HepG2 (cell line): ENCODE results near the gene PHLDB1. TPM values are rescaled to one million over a fixed set of nuclear protein-coding genes. Genes with fewer than 3 reads are reported as not detected.

Source experiments
- CHD2 ChIP-seq: IDR thresholded peaks from 2 replicates; pipeline ENCODE4 v1.6.1; 2011; ENCODE audit warnings: low read depth, low read length, improper control_type of control experiment
- FLYWCH1 ChIP-seq: sonication (generic); formaldehyde crosslinking; IDR thresholded peaks from 2 replicates; pipeline ENCODE4 v1.8.1; 2023; ENCODE audit warnings: mild to moderate bottlenecking, missing genetic modification reagents
- FOXC1 ChIP-seq: sonication (generic); formaldehyde crosslinking; IDR thresholded peaks from 2 replicates; pipeline ENCODE4 v1.8.0; 2022; ENCODE audit warnings: mild to moderate bottlenecking, missing genetic modification reagents, borderline replicate concordance
- NR2F1 ChIP-seq, 2 experiments: fragments of 450-650 bp in 1 of 2; formaldehyde crosslinking in 1 of 2; IDR thresholded peaks; 2 replicates each; pipeline versions ENCODE4 v1.5.0 to v1.6.1; 2016 to 2020; ENCODE audit warnings: mild to moderate bottlenecking in 1 of 2, missing compliant biosample characterization in 1 of 2, missing genetic modification reagents in 1 of 2, moderate library complexity in 1 of 2
- RXRA ChIP-seq: sonication (generic); formaldehyde crosslinking; IDR thresholded peaks from 2 replicates; pipeline ENCODE4 v1.5.1; 2020; ENCODE audit warnings: missing genetic modification reagents
- SMAD1 ChIP-seq: sonication (generic); formaldehyde crosslinking; IDR thresholded peaks from 2 replicates; pipeline ENCODE4 v1.4.0; 2020; ENCODE audit warnings: missing genetic modification reagents, low read depth, mild to moderate bottlenecking, borderline replicate concordance
- SRF ChIP-seq: IDR thresholded peaks from 2 replicates; pipeline ENCODE4 v1.6.1; 2011; ENCODE audit warnings: mild to moderate bottlenecking, low read depth, low read length, moderate library complexity
- STAT5B ChIP-seq: sonication (generic); formaldehyde crosslinking; IDR thresholded peaks from 2 replicates; pipeline ENCODE4 v1.4.0; 2020; ENCODE audit warnings: missing genetic modification reagents
- ZEB1 ChIP-seq: IDR thresholded peaks from 2 replicates; pipeline ENCODE4 v1.6.1; 2012; ENCODE audit warnings: mild to moderate bottlenecking, low read depth, inconsistent platforms; ENCODE audit not compliant: insufficient replicate concordance
- ZNF124 ChIP-seq: sonication (generic); formaldehyde crosslinking; IDR thresholded peaks from 2 replicates; pipeline ENCODE4 v1.4.0; 2020; ENCODE audit warnings: missing genetic modification reagents
- ZNF276 ChIP-seq: sonication (generic); formaldehyde crosslinking; IDR thresholded peaks from 2 replicates; pipeline ENCODE4 v1.4.0; 2020; ENCODE audit warnings: mild to moderate bottlenecking, low read depth, missing genetic modification reagents
- ZNF337 ChIP-seq: sonication (generic); formaldehyde crosslinking; IDR thresholded peaks from 2 replicates; pipeline ENCODE4 v1.5.1; 2020; ENCODE audit warnings: missing genetic modification reagents, low read depth, mild to moderate bottlenecking, borderline replicate concordance
- ZNF7 ChIP-seq: IDR thresholded peaks from 2 replicates; pipeline ENCODE4 v1.6.1; 2016; ENCODE audit warnings: missing biosample characterization, missing genetic modification reagents
- ZNF766 ChIP-seq: sonication (generic); formaldehyde crosslinking; IDR thresholded peaks from 2 replicates; pipeline ENCODE4 v1.5.0; 2020; ENCODE audit warnings: missing genetic modification reagents, borderline replicate concordance
- ZNF878 ChIP-seq: sonication (generic); formaldehyde crosslinking; IDR thresholded peaks from 2 replicates; pipeline ENCODE4 v1.8.1; 2023; ENCODE audit warnings: mild to moderate bottlenecking, missing genetic modification reagents, moderate library complexity
- polyA plus RNA-seq, 8 experiments: library from polyadenylated mRNA; depleted of rRNA in 3 of 8; stranded (reverse) in 7 of 8; unstranded in 1 of 8; fragments of >200 nt; fragmentation: Illumina TruSeq in 4 of 8; extraction: Trizol in 4 of 8; gene quantifications; 2 replicates each; pipeline versions ENCODE4 v1.2.1 to v1.2.3, GENCODE V29; 2011 to 2016; ENCODE audit warnings: low read depth in 4 of 8, missing spikeins in 1 of 8, mixed read lengths in 1 of 8; ENCODE audit not compliant: insufficient read depth in 1 of 8
- total RNA-seq, 5 experiments: library from RNA; depleted of rRNA; stranded (reverse); fragments of >200 nt; fragmentation: Illumina TruSeq; extraction: Trizol; gene quantifications; 2 replicates each; pipeline ENCODE4 v1.2.3, GENCODE V29; 2016; ENCODE audit warnings: low read depth in 1 of 5
- TF ChIP-seq, protein P1 (sequence below): sonication (generic); formaldehyde crosslinking; IDR thresholded peaks from 2 replicates; pipeline ENCODE4 v1.4.0; 2020; ENCODE audit warnings: missing genetic modification reagents, borderline replicate concordance
- TF ChIP-seq, protein P2 (sequence below): sonication (generic); formaldehyde crosslinking; IDR thresholded peaks from 2 replicates; pipeline ENCODE4 v1.4.0; 2020; ENCODE audit warnings: low read depth, mild to moderate bottlenecking, missing genetic modification reagents
- TF ChIP-seq, protein P3 (sequence below): sonication (generic); formaldehyde crosslinking; IDR thresholded peaks from 2 replicates; pipeline ENCODE4 v1.4.0; 2020; ENCODE audit warnings: missing genetic modification reagents
- TF ChIP-seq, protein P4 (sequence below): sonication (generic); formaldehyde crosslinking; IDR thresholded peaks from 2 replicates; pipeline ENCODE4 v1.4.0; 2020; ENCODE audit warnings: mild to moderate bottlenecking, missing genetic modification reagents

The PHLDB1 gene
- total and polyA plus RNA-seq, 2 of the 13 experiments (the other 11 are each of a cell fraction or from before 2014, with no cell fraction given) = 13.8 to 14.2 TPM

DNA sequence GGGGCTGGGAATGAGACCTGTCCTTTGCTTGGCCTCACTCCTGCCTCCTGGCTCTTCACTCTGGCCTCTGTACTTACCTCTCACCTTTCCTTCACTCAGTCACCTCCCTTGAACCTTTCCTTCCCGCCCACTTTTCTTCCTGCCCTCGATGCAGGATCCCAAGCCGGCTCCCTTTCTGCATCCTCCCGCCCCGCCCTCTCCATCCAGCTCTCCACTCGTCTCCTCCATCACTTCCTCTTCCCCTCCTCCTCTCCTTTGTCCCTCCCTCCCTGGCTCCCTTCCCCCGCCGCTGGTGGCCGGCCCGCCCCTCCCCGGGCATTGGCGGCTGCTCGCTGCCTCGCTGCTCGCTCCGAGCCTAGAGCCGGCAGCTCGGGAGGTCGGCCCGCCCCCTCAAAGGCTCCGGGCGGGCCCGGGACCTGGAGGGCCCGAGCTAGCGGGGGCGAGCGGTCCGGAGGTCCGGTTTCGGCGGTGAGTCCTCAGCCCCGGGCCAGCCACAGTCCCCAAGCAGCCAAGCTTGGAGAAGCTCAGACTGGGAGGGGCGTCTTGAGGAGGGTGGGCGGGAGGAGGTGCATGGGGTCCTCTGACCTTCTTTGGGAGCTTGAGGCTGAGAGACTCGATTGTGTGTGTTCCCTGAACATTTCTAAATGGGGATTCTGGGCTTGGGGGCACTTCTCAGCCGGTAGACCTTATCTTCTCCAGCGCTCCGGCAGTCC is 13.8 kb downstream of the PHLDB1 start (continued):
- TF ChIP-seq, protein P1, sequence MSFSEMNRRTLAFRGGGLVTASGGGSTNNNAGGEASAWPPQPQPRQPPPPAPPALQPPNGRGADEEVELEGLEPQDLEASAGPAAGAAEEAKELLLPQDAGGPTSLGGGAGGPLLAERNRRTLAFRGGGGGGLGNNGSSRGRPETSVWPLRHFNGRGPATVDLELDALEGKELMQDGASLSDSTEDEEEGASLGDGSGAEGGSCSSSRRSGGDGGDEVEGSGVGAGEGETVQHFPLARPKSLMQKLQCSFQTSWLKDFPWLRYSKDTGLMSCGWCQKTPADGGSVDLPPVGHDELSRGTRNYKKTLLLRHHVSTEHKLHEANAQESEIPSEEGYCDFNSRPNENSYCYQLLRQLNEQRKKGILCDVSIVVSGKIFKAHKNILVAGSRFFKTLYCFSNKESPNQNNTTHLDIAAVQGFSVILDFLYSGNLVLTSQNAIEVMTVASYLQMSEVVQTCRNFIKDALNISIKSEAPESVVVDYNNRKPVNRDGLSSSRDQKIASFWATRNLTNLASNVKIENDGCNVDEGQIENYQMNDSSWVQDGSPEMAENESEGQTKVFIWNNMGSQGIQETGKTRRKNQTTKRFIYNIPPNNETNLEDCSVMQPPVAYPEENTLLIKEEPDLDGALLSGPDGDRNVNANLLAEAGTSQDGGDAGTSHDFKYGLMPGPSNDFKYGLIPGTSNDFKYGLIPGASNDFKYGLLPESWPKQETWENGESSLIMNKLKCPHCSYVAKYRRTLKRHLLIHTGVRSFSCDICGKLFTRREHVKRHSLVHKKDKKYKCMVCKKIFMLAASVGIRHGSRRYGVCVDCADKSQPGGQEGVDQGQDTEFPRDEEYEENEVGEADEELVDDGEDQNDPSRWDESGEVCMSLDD (CRISPR knock-in tag) = no peak
- TF ChIP-seq, protein P2, sequence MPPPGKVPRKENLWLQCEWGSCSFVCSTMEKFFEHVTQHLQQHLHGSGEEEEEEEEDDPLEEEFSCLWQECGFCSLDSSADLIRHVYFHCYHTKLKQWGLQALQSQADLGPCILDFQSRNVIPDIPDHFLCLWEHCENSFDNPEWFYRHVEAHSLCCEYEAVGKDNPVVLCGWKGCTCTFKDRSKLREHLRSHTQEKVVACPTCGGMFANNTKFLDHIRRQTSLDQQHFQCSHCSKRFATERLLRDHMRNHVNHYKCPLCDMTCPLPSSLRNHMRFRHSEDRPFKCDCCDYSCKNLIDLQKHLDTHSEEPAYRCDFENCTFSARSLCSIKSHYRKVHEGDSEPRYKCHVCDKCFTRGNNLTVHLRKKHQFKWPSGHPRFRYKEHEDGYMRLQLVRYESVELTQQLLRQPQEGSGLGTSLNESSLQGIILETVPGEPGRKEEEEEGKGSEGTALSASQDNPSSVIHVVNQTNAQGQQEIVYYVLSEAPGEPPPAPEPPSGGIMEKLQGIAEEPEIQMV (CRISPR knock-in tag) = 0 out of 2 replicates have a peak, but pooled peaks have one; percentile 14
- TF ChIP-seq, protein P3, sequence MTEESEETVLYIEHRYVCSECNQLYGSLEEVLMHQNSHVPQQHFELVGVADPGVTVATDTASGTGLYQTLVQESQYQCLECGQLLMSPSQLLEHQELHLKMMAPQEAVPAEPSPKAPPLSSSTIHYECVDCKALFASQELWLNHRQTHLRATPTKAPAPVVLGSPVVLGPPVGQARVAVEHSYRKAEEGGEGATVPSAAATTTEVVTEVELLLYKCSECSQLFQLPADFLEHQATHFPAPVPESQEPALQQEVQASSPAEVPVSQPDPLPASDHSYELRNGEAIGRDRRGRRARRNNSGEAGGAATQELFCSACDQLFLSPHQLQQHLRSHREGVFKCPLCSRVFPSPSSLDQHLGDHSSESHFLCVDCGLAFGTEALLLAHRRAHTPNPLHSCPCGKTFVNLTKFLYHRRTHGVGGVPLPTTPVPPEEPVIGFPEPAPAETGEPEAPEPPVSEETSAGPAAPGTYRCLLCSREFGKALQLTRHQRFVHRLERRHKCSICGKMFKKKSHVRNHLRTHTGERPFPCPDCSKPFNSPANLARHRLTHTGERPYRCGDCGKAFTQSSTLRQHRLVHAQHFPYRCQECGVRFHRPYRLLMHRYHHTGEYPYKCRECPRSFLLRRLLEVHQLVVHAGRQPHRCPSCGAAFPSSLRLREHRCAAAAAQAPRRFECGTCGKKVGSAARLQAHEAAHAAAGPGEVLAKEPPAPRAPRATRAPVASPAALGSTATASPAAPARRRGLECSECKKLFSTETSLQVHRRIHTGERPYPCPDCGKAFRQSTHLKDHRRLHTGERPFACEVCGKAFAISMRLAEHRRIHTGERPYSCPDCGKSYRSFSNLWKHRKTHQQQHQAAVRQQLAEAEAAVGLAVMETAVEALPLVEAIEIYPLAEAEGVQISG (CRISPR knock-in tag) = no peak; the same call in 1 of the 2 replicates
- TF ChIP-seq, protein P4, sequence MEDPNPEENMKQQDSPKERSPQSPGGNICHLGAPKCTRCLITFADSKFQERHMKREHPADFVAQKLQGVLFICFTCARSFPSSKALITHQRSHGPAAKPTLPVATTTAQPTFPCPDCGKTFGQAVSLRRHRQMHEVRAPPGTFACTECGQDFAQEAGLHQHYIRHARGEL (CRISPR knock-in tag) = no peak
- TF ChIP-seq SMAD1 (no peak), NR2F1 (CRISPR knock-in tag; IDR thresholded peaks at IDR 0.05) (0 out of 4 replicates have a peak, but pooled peaks of 1 of the 2 experiments have one; percentile 7), ZEB1 (peak; percentile 29), RXRA (CRISPR knock-in tag) (peak; percentile 32; the same call in 1 of the 2 replicates), ZNF337 (CRISPR knock-in tag) (no peak), ZNF766 (CRISPR knock-in tag) (no peak; the same call in 1 of the 2 replicates), CHD2 (no peak), ZNF7 (no peak), SRF (no peak), STAT5B (CRISPR knock-in tag) (no peak), FOXC1 (CRISPR knock-in tag) (no peak; the same call in 1 of the 2 replicates), FLYWCH1 (CRISPR knock-in tag) (no peak), ZNF276 (CRISPR knock-in tag) (no peak), ZNF878 (CRISPR knock-in tag) (no peak), ZNF124 (no peak)
